Measurements from ENCODE around the gene LEFTY1.

The LEFTY1 gene

GRCh38 chr1:225865514-225865913, 23.4 kb downstream of the LEFTY1 start:
- Histone ChIP-seq H3K4me3 (ENCODE audit: low read depth in 1 of 2, low read length in 2 of 2) (no peak overlapping the region), H3K27ac (ENCODE audit: low read length) (no peak overlapping the region), H3K36me3 (ENCODE audit: control insufficient read depth in 1 of 2, insufficient read depth in 2 of 2, low read length in 2 of 2) (peaks cover 60% of the 10 kb centered on the region in 2 donors), H3K9me3 (ENCODE audit: control insufficient read depth in 1 of 2, low read length in 2 of 2) (no peaks in the 10 kb centered on the region), H3K27me3 (ENCODE audit: low read depth, low read length) (no peaks in the 10 kb centered on the region), H3K4me1 (ENCODE audit: control insufficient read depth in 1 of 2, insufficient read depth in 2 of 2, low read length in 2 of 2) (peaks cover 4% of the 10 kb centered on the region in 2 donors)

DNA sequence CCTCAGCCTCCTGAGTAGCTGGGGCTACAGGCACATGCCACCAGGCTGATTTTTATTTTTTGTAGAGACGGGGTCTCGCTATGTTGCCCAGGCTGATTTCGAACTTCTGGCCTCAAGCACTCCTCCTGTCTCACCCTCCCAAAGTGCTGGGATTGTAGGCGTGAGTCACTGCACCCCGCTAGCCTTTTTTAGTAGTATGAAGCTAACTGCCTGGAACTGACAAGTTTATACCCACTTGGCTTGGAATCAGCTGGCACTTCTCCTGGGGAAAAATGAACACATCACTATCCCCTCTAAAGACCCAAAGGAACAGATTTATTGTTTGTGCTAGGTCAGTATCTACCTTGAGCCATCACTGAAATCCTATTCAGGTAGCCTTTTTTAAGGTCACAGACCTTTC, 25.8 kb downstream of the LEFTY1 start:
- Histone ChIP-seq H3K36me3 (ENCODE audit: control insufficient read depth in 1 of 2, insufficient read depth in 2 of 2, low read length in 2 of 2) (peaks cover 54 to 70% of the 10 kb centered on the region in 2 donors), H3K4me3 (ENCODE audit: low read depth in 1 of 2, low read length in 2 of 2) (no peak overlapping the region), H3K27ac (ENCODE audit: low read length) (no peak overlapping the region)

DNA sequence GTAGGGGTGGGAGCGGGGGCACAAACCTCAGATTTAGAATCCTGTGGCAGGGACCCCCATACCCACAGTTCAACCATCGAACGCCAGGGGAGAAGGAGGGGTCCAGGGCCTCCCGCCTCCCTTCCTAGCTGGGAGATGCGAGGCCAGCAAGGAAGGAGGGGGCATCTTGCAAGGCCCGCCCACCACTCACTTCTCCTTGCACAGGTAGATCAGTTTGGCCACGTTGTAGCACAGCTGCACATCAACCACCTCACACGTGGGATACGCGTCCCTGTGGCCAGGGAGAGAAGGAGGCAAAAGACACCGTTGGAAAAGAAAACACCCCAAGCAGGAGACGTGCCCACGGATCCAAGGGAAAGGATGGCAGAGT, 26.4 kb downstream of the LEFTY1 start:
- Histone ChIP-seq H3K9me3 (ENCODE audit: control insufficient read depth in 1 of 2, low read length in 2 of 2) (no peaks in the 10 kb centered on the region), H3K36me3 (ENCODE audit: control insufficient read depth in 1 of 2, insufficient read depth in 2 of 2, low read length in 2 of 2) (peaks cover 49 to 64% of the 10 kb centered on the region in 2 donors), H3K4me3 (ENCODE audit: low read depth in 1 of 2, low read length in 2 of 2) (no peak overlapping the region), H3K27me3 (ENCODE audit: low read depth, low read length) (no peaks in the 10 kb centered on the region), H3K27ac (ENCODE audit: low read length) (no peak overlapping the region), H3K4me1 (ENCODE audit: control insufficient read depth in 1 of 2, insufficient read depth in 2 of 2, low read length in 2 of 2) (peaks cover 4% of the 10 kb centered on the region in 2 donors)

More for the DNA sequence above, 25.8 kb downstream of the LEFTY1 start:
- peaks cover 4% of the 10 kb centered on the region in 2 donors for H3K4me1 ChIP-seq (ENCODE audit: control insufficient read depth in 1 of 2, insufficient read depth in 2 of 2, low read length in 2 of 2)
- no peaks in the 10 kb centered on the region for H3K9me3 ChIP-seq (ENCODE audit: control insufficient read depth in 1 of 2, low read length in 2 of 2)
- no peaks in the 10 kb centered on the region for H3K27me3 ChIP-seq (ENCODE audit: low read depth, low read length)

- Histone ChIP-seq H3K27ac (ENCODE audit: low read length) (no peak overlapping the region), H3K27me3 (ENCODE audit: low read depth, low read length) (no peaks in the 10 kb centered on the region), H3K4me1 (ENCODE audit: control insufficient read depth in 1 of 2, insufficient read depth in 2 of 2, low read length in 2 of 2) (peaks cover 4% of the 10 kb centered on the region in 2 donors), H3K9me3 (ENCODE audit: control insufficient read depth in 1 of 2, low read length in 2 of 2) (no peaks in the 10 kb centered on the region), H3K4me3 (ENCODE audit: low read depth in 1 of 2, low read length in 2 of 2) (no peak overlapping the region), H3K36me3 (ENCODE audit: control insufficient read depth in 1 of 2, insufficient read depth in 2 of 2, low read length in 2 of 2) (peaks cover 44 to 65% of the 10 kb centered on the region in 2 donors)
Measured at GRCh38 chr1:225861834-225862580, 26.9 kb downstream of the LEFTY1 start.

DNA sequence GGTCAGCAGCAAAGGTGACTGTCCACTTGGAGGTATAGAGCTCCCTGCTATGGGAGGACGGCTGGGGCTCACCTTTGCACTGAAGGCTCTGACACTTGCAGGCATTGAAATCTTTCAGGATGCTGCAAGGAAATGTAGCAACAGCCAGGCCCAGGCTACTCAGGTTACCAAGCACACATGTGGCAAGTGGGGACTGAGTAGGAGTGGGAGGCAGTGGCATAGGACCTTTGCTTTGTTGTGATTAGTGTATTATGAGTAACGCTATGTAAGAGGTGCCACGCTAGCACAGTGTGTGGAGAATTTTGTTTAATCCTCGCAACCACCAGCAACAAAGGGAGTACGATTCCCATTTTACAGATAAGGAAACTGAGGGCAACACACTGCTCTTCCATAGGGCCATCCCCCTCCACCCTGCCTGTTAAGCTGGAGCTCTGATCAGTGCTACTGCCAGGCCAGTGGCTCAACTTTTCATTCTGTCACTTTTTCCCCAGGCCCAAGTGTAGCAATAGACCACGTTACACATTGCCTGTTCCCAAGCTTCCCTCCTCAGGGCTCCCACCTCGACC, 28.0 kb downstream of the LEFTY1 start:
- H3K27me3 ChIP-seq (ENCODE audit: low read depth, low read length), result no peaks in the 10 kb centered on the region
- peaks cover 45 to 60% of the 10 kb centered on the region in 2 donors for H3K36me3 ChIP-seq (ENCODE audit: control insufficient read depth in 1 of 2, insufficient read depth in 2 of 2, low read length in 2 of 2)

GRCh38 chr1:225860107-225860506, 28.8 kb downstream of the LEFTY1 start:
- Histone ChIP-seq H3K27me3 (ENCODE audit: low read depth, low read length) (no peaks in the 10 kb centered on the region), H3K4me3 (ENCODE audit: low read depth in 1 of 2, low read length in 2 of 2) (no peak overlapping the region), H3K36me3 (ENCODE audit: control insufficient read depth in 1 of 2, insufficient read depth in 2 of 2, low read length in 2 of 2) (peaks cover 40 to 60% of the 10 kb centered on the region in 2 donors), H3K27ac (ENCODE audit: low read length) (no peak overlapping the region), H3K9me3 (ENCODE audit: control insufficient read depth in 1 of 2, low read length in 2 of 2) (no peaks in the 10 kb centered on the region), H3K4me1 (ENCODE audit: control insufficient read depth in 1 of 2, insufficient read depth in 2 of 2, low read length in 2 of 2) (peaks cover 4% of the 10 kb centered on the region in 2 donors)

More for the DNA sequence above, 28.0 kb downstream of the LEFTY1 start:
- no peak overlapping the region for H3K4me3 ChIP-seq (ENCODE audit: low read depth in 1 of 2, low read length in 2 of 2)
- no peak overlapping the region for H3K27ac ChIP-seq (ENCODE audit: low read length)
- H3K4me1 ChIP-seq (ENCODE audit: control insufficient read depth in 1 of 2, insufficient read depth in 2 of 2, low read length in 2 of 2), result peaks cover 4% of the 10 kb centered on the region in 2 donors
- H3K9me3 ChIP-seq (ENCODE audit: control insufficient read depth in 1 of 2, low read length in 2 of 2), result no peaks in the 10 kb centered on the region

- Histone ChIP-seq H3K9me3 (ENCODE audit: control insufficient read depth in 1 of 2, low read length in 2 of 2) (no peaks in the 10 kb centered on the region), H3K36me3 (ENCODE audit: control insufficient read depth in 1 of 2, insufficient read depth in 2 of 2, low read length in 2 of 2) (peaks cover 45 to 68% of the 10 kb centered on the region in 2 donors), H3K4me1 (ENCODE audit: control insufficient read depth in 1 of 2, insufficient read depth in 2 of 2, low read length in 2 of 2) (peaks cover 1 to 2% of the 10 kb centered on the region in 2 donors), H3K27ac (ENCODE audit: low read length) (no peak overlapping the region), H3K27me3 (ENCODE audit: low read depth, low read length) (no peaks in the 10 kb centered on the region), H3K4me3 (ENCODE audit: low read depth in 1 of 2, low read length in 2 of 2) (no peak overlapping the region)
Measured at GRCh38 chr1:225859151-225859550, 29.8 kb downstream of the LEFTY1 start.

GRCh38 chr1:225857256-225857655, 31.7 kb downstream of the LEFTY1 start:
- no peak overlapping the region for H3K4me3 ChIP-seq (ENCODE audit: low read depth in 1 of 2, low read length in 2 of 2)

GRCh38 chr1:225855503-225856300, 33.2 kb downstream of the LEFTY1 start:
- H3K9me3 ChIP-seq (ENCODE audit: control insufficient read depth in 1 of 2, low read length in 2 of 2), result no peaks in the 10 kb centered on the region
- H3K36me3 ChIP-seq (ENCODE audit: control insufficient read depth in 1 of 2, insufficient read depth in 2 of 2, low read length in 2 of 2), result peaks cover 39 to 70% of the 10 kb centered on the region in 2 donors
- no peaks in the 10 kb centered on the region for H3K4me1 ChIP-seq (ENCODE audit: control insufficient read depth in 1 of 2, insufficient read depth in 2 of 2, low read length in 2 of 2)
- H3K27me3 ChIP-seq (ENCODE audit: low read depth, low read length), result no peaks in the 10 kb centered on the region
- no peak overlapping the region for H3K4me3 ChIP-seq (ENCODE audit: low read depth in 1 of 2, low read length in 2 of 2)
- H3K27ac ChIP-seq (ENCODE audit: low read length), result peak overlapping the region; percentile 6

More at GRCh38 chr1:225857256-225857655, 31.7 kb downstream of the LEFTY1 start:
- Histone ChIP-seq H3K36me3 (ENCODE audit: control insufficient read depth in 1 of 2, insufficient read depth in 2 of 2, low read length in 2 of 2) (peaks cover 54 to 79% of the 10 kb centered on the region in 2 donors), H3K4me1 (ENCODE audit: control insufficient read depth in 1 of 2, insufficient read depth in 2 of 2, low read length in 2 of 2) (no peaks in the 10 kb centered on the region), H3K27ac (ENCODE audit: low read length) (no peak overlapping the region), H3K27me3 (ENCODE audit: low read depth, low read length) (no peaks in the 10 kb centered on the region), H3K9me3 (ENCODE audit: control insufficient read depth in 1 of 2, low read length in 2 of 2) (no peaks in the 10 kb centered on the region)

DNA sequence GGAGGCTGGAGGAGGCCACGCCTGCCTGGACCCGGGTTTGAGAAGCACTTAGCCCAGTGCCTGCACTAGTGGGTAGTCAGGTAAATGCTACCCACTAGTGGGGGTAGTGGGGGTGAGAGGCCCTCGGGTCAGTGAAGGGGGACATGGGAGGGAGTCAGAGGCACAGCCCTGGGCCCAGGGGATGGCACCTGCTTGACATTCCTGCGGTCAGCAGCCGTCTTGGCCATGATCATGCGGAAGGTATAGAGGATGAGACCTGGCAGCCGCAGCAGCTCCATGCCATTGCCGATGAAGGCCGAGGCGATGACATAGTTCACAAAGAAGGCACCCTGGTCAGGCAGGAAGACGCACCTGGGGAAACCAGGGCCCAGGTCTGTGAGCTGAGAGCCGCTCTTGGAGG, 35.5 kb downstream of the LEFTY1 start:
- Histone ChIP-seq H3K4me1 (ENCODE audit: control insufficient read depth in 1 of 2, insufficient read depth in 2 of 2, low read length in 2 of 2) (peaks cover 0 to under 1% of the 10 kb centered on the region in 2 donors), H3K27me3 (ENCODE audit: low read depth, low read length) (no peaks in the 10 kb centered on the region), H3K9me3 (ENCODE audit: control insufficient read depth in 1 of 2, low read length in 2 of 2) (no peaks in the 10 kb centered on the region), H3K36me3 (ENCODE audit: control insufficient read depth in 1 of 2, insufficient read depth in 2 of 2, low read length in 2 of 2) (peaks cover 44 to 54% of the 10 kb centered on the region in 2 donors), H3K4me3 (ENCODE audit: low read depth in 1 of 2, low read length in 2 of 2) (no peak overlapping the region), H3K27ac (ENCODE audit: low read length) (no peak overlapping the region)

DNA sequence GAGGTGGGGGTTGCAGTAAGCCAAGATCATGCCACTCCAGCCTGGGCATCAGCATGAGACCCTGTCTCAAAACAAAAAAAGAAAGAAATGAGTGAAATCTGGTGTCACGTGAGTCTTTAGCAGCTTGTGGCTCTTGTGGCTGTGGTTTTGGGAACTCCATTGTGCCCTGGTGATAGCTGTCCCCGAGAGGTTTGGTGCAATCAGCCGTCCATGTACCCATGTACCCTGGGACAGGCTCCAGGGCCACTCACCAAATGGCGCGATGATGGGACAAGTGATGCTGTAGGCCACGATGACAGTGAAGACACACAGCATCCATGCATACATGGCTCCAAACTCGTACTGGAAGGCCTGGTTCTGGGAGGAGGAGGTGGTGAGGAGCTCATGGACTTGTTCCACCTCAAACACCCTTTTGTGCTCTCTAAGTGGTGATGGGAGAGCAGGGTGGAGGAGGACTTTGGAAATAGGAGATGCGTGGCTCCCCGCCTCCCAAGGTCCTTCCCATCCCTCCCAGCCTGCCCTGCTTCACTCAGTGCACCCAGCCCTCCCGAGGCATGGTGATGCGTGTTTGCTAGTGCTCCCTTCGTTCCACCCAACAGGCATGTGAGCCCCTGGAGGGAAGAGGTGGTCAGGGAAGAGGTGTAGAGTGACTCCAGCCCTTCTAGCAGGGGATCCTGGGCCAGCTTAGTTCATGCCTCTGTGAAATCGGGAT, 36.4 kb downstream of the LEFTY1 start:
- no peaks in the 10 kb centered on the region for H3K9me3 ChIP-seq (ENCODE audit: control insufficient read depth in 1 of 2, low read length in 2 of 2)
- no peak overlapping the region for H3K4me3 ChIP-seq (ENCODE audit: low read depth in 1 of 2, low read length in 2 of 2)
- peaks cover 52 to 59% of the 10 kb centered on the region in 2 donors for H3K36me3 ChIP-seq (ENCODE audit: control insufficient read depth in 1 of 2, insufficient read depth in 2 of 2, low read length in 2 of 2)
- H3K4me1 ChIP-seq (ENCODE audit: control insufficient read depth in 1 of 2, insufficient read depth in 2 of 2, low read length in 2 of 2), result peaks cover 0 to 6% of the 10 kb centered on the region in 2 donors
- no peaks in the 10 kb centered on the region for H3K27me3 ChIP-seq (ENCODE audit: low read depth, low read length)
- H3K27ac ChIP-seq (ENCODE audit: low read length), result no peak overlapping the region
